BLaER1 (cell line): ENCODE data around the gene NEK3.
"Not testable (repeated sequence)": the region's sequence is repeated elsewhere in the genome, so short reads cannot be mapped to it uniquely, and the experiment has no call there.

ENCODE experiments used
- H3K27ac ChIP-seq: shearing (Covaris generic); formaldehyde crosslinking; 2 replicates; pipeline ENCODE4 v1.8.1; 2022
- H3K27me3 ChIP-seq: shearing (Covaris generic); formaldehyde crosslinking; 2 replicates; pipeline ENCODE4 v1.8.1; 2022
- H3K36me3 ChIP-seq: shearing (Covaris generic); formaldehyde crosslinking; 2 replicates; pipeline ENCODE4 v1.8.1; 2022
- H3K4me1 ChIP-seq: shearing (Covaris generic); formaldehyde crosslinking; 2 replicates; pipeline ENCODE4 v1.8.1; 2022
- H3K4me2 ChIP-seq: shearing (Covaris generic); formaldehyde crosslinking; 2 replicates; pipeline ENCODE4 v1.8.1; 2022
- H3K4me3 ChIP-seq: shearing (Covaris generic); formaldehyde crosslinking; 2 replicates; pipeline ENCODE4 v1.8.1; 2022
- H3K9ac ChIP-seq: shearing (Covaris generic); formaldehyde crosslinking; 2 replicates; pipeline ENCODE4 v1.8.1; 2022
- H3K9me3 ChIP-seq: shearing (Covaris generic); formaldehyde crosslinking; 2 replicates; pipeline ENCODE4 v1.8.1; 2022
- H4K20me1 ChIP-seq: shearing (Covaris generic); formaldehyde crosslinking; 2 replicates; pipeline ENCODE4 v1.8.1; 2022
- Cebpa-rat ChIP-seq: shearing (Covaris generic); IDR thresholded peaks from 2 replicates; pipeline ENCODE4 v1.8.1; 2022

Gene NEK3

GRCh38 chr13:52159159-52159982, at the start of gene NEK3:
Gene NEK3, minus strand, starts transcription at chr13:52159597. Its CDS starts 3,406 bp downstream, at chr13:52156191.
- Histone ChIP-seq H3K36me3 (no peaks in the 10 kb centered on the region), H3K27ac (peak within 1 kb of the TSS; percentile 51), H3K9ac (peak within 1 kb of the TSS; percentile 76), H3K9me3 (no peaks in the 10 kb centered on the region), H3K4me3 (peak within 1 kb of the TSS; percentile 81), H4K20me1 (no peaks in the 10 kb centered on the region), H3K4me2 (peak within 1 kb of the TSS; percentile 87), H3K4me1 (peaks cover 20% of the 10 kb centered on the region), H3K27me3 (peaks cover 21% of the 10 kb centered on the region)
- TF ChIP-seq Cebpa-rat = no peak

- not testable (repeated sequence) for H4K20me1 ChIP-seq, H3K27ac ChIP-seq, H3K9ac ChIP-seq, H3K27me3 ChIP-seq, H3K36me3 ChIP-seq, H3K4me3 ChIP-seq, H3K9me3 ChIP-seq, H3K4me2 ChIP-seq, H3K4me1 ChIP-seq
Observed at GRCh38 chr13:52208384-52208783, 49.0 kb upstream of the NEK3 start.

GRCh38 chr13:52207896-52208295, 48.5 kb upstream of the NEK3 start:
- not testable (repeated sequence) for H3K4me2 ChIP-seq, H3K4me1 ChIP-seq, H3K36me3 ChIP-seq, H3K4me3 ChIP-seq, H3K9me3 ChIP-seq, H3K9ac ChIP-seq, H4K20me1 ChIP-seq, H3K27me3 ChIP-seq, H3K27ac ChIP-seq

- H3K36me3 ChIP-seq, H3K9ac ChIP-seq, H3K9me3 ChIP-seq, H3K4me3 ChIP-seq, H3K4me1 ChIP-seq, H3K4me2 ChIP-seq, H3K27ac ChIP-seq, H4K20me1 ChIP-seq, H3K27me3 ChIP-seq: not testable (repeated sequence)
Observed at GRCh38 chr13:52207337-52207736, 47.9 kb upstream of the NEK3 start.

GRCh38 chr13:52204546-52204945, 45.1 kb upstream of the NEK3 start:
- not testable (repeated sequence) for H3K4me2 ChIP-seq, H3K4me3 ChIP-seq, H4K20me1 ChIP-seq, H3K27ac ChIP-seq, H3K9ac ChIP-seq, H3K9me3 ChIP-seq, H3K27me3 ChIP-seq, H3K4me1 ChIP-seq, H3K36me3 ChIP-seq

GRCh38 chr13:52203864-52204263, 44.5 kb upstream of the NEK3 start:
- not testable (repeated sequence) for H3K9ac ChIP-seq, H3K4me1 ChIP-seq, H3K4me3 ChIP-seq, H3K27me3 ChIP-seq, H4K20me1 ChIP-seq, H3K4me2 ChIP-seq, H3K36me3 ChIP-seq, H3K9me3 ChIP-seq, H3K27ac ChIP-seq

GRCh38 chr13:52202506-52202905, 43.1 kb upstream of the NEK3 start:
- not testable (repeated sequence) for H3K9ac ChIP-seq, H4K20me1 ChIP-seq, H3K9me3 ChIP-seq, H3K27ac ChIP-seq, H3K4me3 ChIP-seq, H3K4me2 ChIP-seq, H3K4me1 ChIP-seq, H3K27me3 ChIP-seq, H3K36me3 ChIP-seq

- H3K9ac ChIP-seq, H4K20me1 ChIP-seq, H3K27me3 ChIP-seq, H3K4me3 ChIP-seq, H3K4me1 ChIP-seq, H3K27ac ChIP-seq, H3K9me3 ChIP-seq, H3K4me2 ChIP-seq, H3K36me3 ChIP-seq: not testable (repeated sequence)
Observed at GRCh38 chr13:52201439-52202193, 42.2 kb upstream of the NEK3 start.

GRCh38 chr13:52195401-52195837, 36.0 kb upstream of the NEK3 start:
- Histone ChIP-seq H3K27me3 (no peaks in the 10 kb centered on the region), H3K4me1 (peaks cover 33% of the 10 kb centered on the region), H3K4me3 (peak overlapping the region; percentile 87), H3K27ac (peak overlapping the region; percentile 91), H4K20me1 (peaks cover 30% of the 10 kb centered on the region; the same call in 1 of the 2 replicates), H3K36me3 (0 out of 2 replicates have a peak, but pooled peaks cover 2% of the 10 kb centered on the region), H3K4me2 (peak overlapping the region; percentile 87), H3K9ac (peak overlapping the region; percentile 95; the same call in 1 of the 2 replicates), H3K9me3 (no peaks in the 10 kb centered on the region)
- no peak for TF ChIP-seq Cebpa-rat

- H4K20me1 ChIP-seq = peaks cover 38% of the 10 kb centered on the region; the same call in 1 of the 2 replicates
- H3K36me3 ChIP-seq = peaks cover 8% of the 10 kb centered on the region; the same call in 1 of the 2 replicates
- TF ChIP-seq Cebpa-rat = no peak
- peak overlapping the region; percentile 91 for H3K27ac ChIP-seq
- peak overlapping the region; percentile 87 for H3K4me3 ChIP-seq
- peaks cover 33% of the 10 kb centered on the region for H3K4me1 ChIP-seq
- peak overlapping the region; percentile 87 for H3K4me2 ChIP-seq
- peak overlapping the region; percentile 95 for H3K9ac ChIP-seq
- no peaks in the 10 kb centered on the region for H3K27me3 ChIP-seq
- no peaks in the 10 kb centered on the region for H3K9me3 ChIP-seq
Observed at GRCh38 chr13:52194184-52194868, 34.9 kb upstream of the NEK3 start.

GRCh38 chr13:52193587-52194183, 34.3 kb upstream of the NEK3 start:
- Histone ChIP-seq H3K4me1 (peaks cover 33% of the 10 kb centered on the region), H4K20me1 (peaks cover 43% of the 10 kb centered on the region; the same call in 1 of the 2 replicates), H3K4me3 (peak overlapping the region; percentile 87), H3K9ac (peak overlapping the region; percentile 95), H3K36me3 (peaks cover 11% of the 10 kb centered on the region; the same call in 1 of the 2 replicates), H3K4me2 (peak overlapping the region; percentile 87), H3K27ac (peak overlapping the region; percentile 91)
- not testable (repeated sequence) for H3K27me3 ChIP-seq, H3K9me3 ChIP-seq

GRCh38 chr13:52187424-52188187, 28.2 kb upstream of the NEK3 start:
- H3K9me3 ChIP-seq, H3K4me3 ChIP-seq, H3K27me3 ChIP-seq, H3K9ac ChIP-seq, H3K27ac ChIP-seq, H3K4me2 ChIP-seq: not testable (repeated sequence)
- peaks cover 43% of the 10 kb centered on the region; the same call in 1 of the 2 replicates for H4K20me1 ChIP-seq
- peaks cover 15% of the 10 kb centered on the region for H3K4me1 ChIP-seq
- peaks cover 51% of the 10 kb centered on the region for H3K36me3 ChIP-seq
